HK-2 (cell line): ENCODE results near the gene ATP5F1E.
"Not testable (repeated sequence)": the region's sequence is repeated elsewhere in the genome, so short reads cannot be mapped to it uniquely, and the experiment has no call there.

Source experiments
- DNase-seq: peaks from one replicate; pipeline ENCODE4 v3.0.0-alpha.2; 2018; ENCODE audit not compliant: unreplicated experiment

The ATP5F1E gene

GRCh38 chr20:59019217-59019616 is 12.9 kb downstream of the ATP5F1E start, which contains the start of gene TUBB1:
Gene TUBB1, plus strand, starts transcription at chr20:59019429. Its CDS starts 94 bp downstream, at chr20:59019523.
- DNase-seq: no peak

- DNase-seq: no peak
These were observed 13.3 kb downstream of the ATP5F1E start for GRCh38 chr20:59018817-59019216.

- DNase-seq: no peak
These were observed 14.5 kb downstream of the ATP5F1E start for GRCh38 chr20:59017493-59018231.

- DNase-seq: no peak
These were observed 15.2 kb downstream of the ATP5F1E start for GRCh38 chr20:59016795-59017492.

GRCh38 chr20:59015812-59016711 is 16.1 kb downstream of the ATP5F1E start:
- no peak for DNase-seq

GRCh38 chr20:59015411-59015810 is 16.7 kb downstream of the ATP5F1E start:
- no peak for DNase-seq

GRCh38 chr20:59014680-59015389 is 17.3 kb downstream of the ATP5F1E start:
- DNase-seq: no peak

- DNase-seq: no peak
These were observed 18.1 kb downstream of the ATP5F1E start for GRCh38 chr20:59013959-59014608.

- DNase-seq: no peak
These were observed 18.8 kb downstream of the ATP5F1E start for GRCh38 chr20:59013031-59013951.

- not testable (repeated sequence) for DNase-seq
These were observed 20.3 kb downstream of the ATP5F1E start for GRCh38 chr20:59011874-59012157.

- peak; percentile 90 for DNase-seq
These were observed 20.9 kb downstream of the ATP5F1E start for GRCh38 chr20:59010995-59011873.

- peak; percentile 74 for DNase-seq
These were observed 21.7 kb downstream of the ATP5F1E start for GRCh38 chr20:59010321-59010994.

- DNase-seq: no peak
These were observed 23.3 kb downstream of the ATP5F1E start for GRCh38 chr20:59008715-59009336.

GRCh38 chr20:59007665-59008511 is 24.2 kb downstream of the ATP5F1E start:
- DNase-seq: peak; percentile 97

- peak; percentile 78 for DNase-seq
These were observed 25.1 kb downstream of the ATP5F1E start, which contains the start of gene CTSZ for GRCh38 chr20:59006864-59007664. Gene CTSZ, minus strand, starts transcription at chr20:59007254. Its CDS starts 126 bp downstream, at chr20:59007128.
